Astrocyte (in vitro differentiated cells and primary cell): ENCODE measurements around the gene MAIP1. TPM values are rescaled to one million over a fixed set of nuclear protein-coding genes. Genes with fewer than 3 reads are reported as not detected.

Experiments used
- DNase-seq: peaks from one replicate; pipeline ENCODE4 v3.0.0-alpha.2; 2010; ENCODE audit warnings: low read depth
- FAIRE-seq: peaks from 2 replicates; lab custom pipeline; 2011; peaks lifted over from hg19 to GRCh38; lab: Jason Lieb, UNC
- H2AFZ ChIP-seq: 2 replicates; pipeline ENCODE4 v1.6.0; 2012; ENCODE audit warnings: low read depth, low read length, inconsistent platforms
- H3K27ac ChIP-seq: 2 replicates; pipeline ENCODE4 v1.5.1; 2011; ENCODE audit warnings: low read depth, low read length, inconsistent platforms
- H3K27me3 ChIP-seq: 2 replicates; pipeline ENCODE4 v1.6.0; 2011; ENCODE audit warnings: low read length, inconsistent platforms; ENCODE audit not compliant: insufficient read depth
- H3K36me3 ChIP-seq: 2 replicates; pipeline ENCODE4 v1.5.1; 2011; ENCODE audit warnings: low read length, inconsistent platforms; ENCODE audit not compliant: insufficient read depth
- H3K4me1 ChIP-seq: 2 replicates; pipeline ENCODE4 v1.5.1; 2011; ENCODE audit warnings: low read length, inconsistent platforms; ENCODE audit not compliant: insufficient read depth
- H3K4me2 ChIP-seq: 2 replicates; pipeline ENCODE4 v1.6.0; 2012; ENCODE audit warnings: low read length, inconsistent platforms
- H3K4me3 ChIP-seq: 2 replicates; pipeline ENCODE4 v1.5.1; 2011; ENCODE audit warnings: low read depth, mild to moderate bottlenecking, low read length, inconsistent platforms; ENCODE audit not compliant: insufficient read depth
- H3K79me2 ChIP-seq: 2 replicates; pipeline ENCODE4 v1.6.0; 2012; ENCODE audit warnings: mild to moderate bottlenecking, low read length, inconsistent platforms; ENCODE audit not compliant: insufficient read depth
- H3K9ac ChIP-seq: 2 replicates; pipeline ENCODE4 v1.6.0; 2012; ENCODE audit warnings: mild to moderate bottlenecking, low read length, inconsistent platforms
- H3K9me3 ChIP-seq: 2 replicates; pipeline ENCODE4 v1.5.1; 2012; ENCODE audit warnings: low read depth, mild to moderate bottlenecking, low read length, inconsistent platforms; ENCODE audit not compliant: insufficient read depth
- H4K20me1 ChIP-seq: 2 replicates; pipeline ENCODE4 v1.6.0; 2012; ENCODE audit warnings: low read length, inconsistent platforms; ENCODE audit not compliant: insufficient read depth
- H3K27ac Mint-ChIP-seq: one replicate; pipeline ENCODE4 v1.8.0; 2021; ENCODE audit warnings: mild to moderate bottlenecking, mixed read lengths; ENCODE audit not compliant: unreplicated experiment
- H3K27me3 Mint-ChIP-seq: one replicate; pipeline ENCODE4 v1.8.0; 2021; ENCODE audit warnings: low read depth, mixed read lengths; ENCODE audit not compliant: unreplicated experiment
- H3K36me3 Mint-ChIP-seq: one replicate; pipeline ENCODE4 v1.8.0; 2021; ENCODE audit warnings: low read depth, mixed read lengths; ENCODE audit not compliant: unreplicated experiment
- H3K4me1 Mint-ChIP-seq: one replicate; pipeline ENCODE4 v1.8.0; 2021; ENCODE audit warnings: low read depth, mixed read lengths; ENCODE audit not compliant: unreplicated experiment
- H3K4me3 Mint-ChIP-seq: one replicate; pipeline ENCODE4 v1.8.0; 2021; ENCODE audit warnings: mild to moderate bottlenecking, moderate library complexity, mixed read lengths; ENCODE audit not compliant: unreplicated experiment
- H3K9me3 Mint-ChIP-seq: one replicate; pipeline ENCODE4 v1.8.0; 2021; ENCODE audit warnings: mild to moderate bottlenecking, mixed read lengths; ENCODE audit not compliant: unreplicated experiment
- EZH2 ChIP-seq: IDR thresholded peaks from 2 replicates; pipeline ENCODE4 v1.6.1; 2012; ENCODE audit warnings: mild to moderate bottlenecking, low read length, inconsistent platforms; ENCODE audit not compliant: insufficient read depth
- total RNA-seq: library from RNA; stranded (reverse); gene quantifications from 2 replicates; pipeline ENCODE4 v1.2.1, GENCODE V29; 2021
- TF ChIP-seq, protein P1 (sequence below): IDR thresholded peaks from 2 replicates; pipeline ENCODE4 v1.5.1; 2011; ENCODE audit warnings: low read depth, mild to moderate bottlenecking, inconsistent platforms, low read length, moderate library complexity; ENCODE audit not compliant: insufficient read depth

Gene MAIP1
- total RNA-seq, 1 donor from 2014 or later: 24.4 TPM

DNA sequence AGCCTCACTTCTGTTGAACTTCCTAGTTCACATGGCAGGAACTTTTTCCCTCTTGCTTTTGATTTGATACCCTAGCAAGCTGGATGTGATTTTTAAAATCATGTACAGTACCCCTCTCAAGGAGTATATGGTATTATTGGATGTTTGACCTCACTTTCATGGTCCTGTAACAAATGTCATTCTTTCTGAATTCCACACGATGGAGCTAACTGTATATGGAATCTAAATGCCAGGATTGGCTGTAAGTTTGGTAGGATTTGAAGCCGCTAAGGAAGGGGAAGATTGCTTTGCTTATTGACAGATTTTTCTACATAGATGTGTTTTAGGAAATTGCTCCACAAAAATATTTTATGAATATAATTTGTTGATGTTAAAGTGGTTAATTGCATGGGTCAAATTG is 18.3 kb downstream of the MAIP1 start:
- H3K4me2 ChIP-seq: no peak overlapping the region
- no peaks in the 10 kb centered on the region for H3K9me3 Mint-ChIP-seq
- no peak overlapping the region for H3K4me3 ChIP-seq
- peak; percentile 41 for DNase-seq
- no peak overlapping the region for H3K9ac ChIP-seq
- no peaks in the 10 kb centered on the region for H3K27me3 Mint-ChIP-seq
- H4K20me1 ChIP-seq: no peaks in the 10 kb centered on the region
- TF ChIP-seq EZH2: no peak
- TF ChIP-seq, protein P1, sequence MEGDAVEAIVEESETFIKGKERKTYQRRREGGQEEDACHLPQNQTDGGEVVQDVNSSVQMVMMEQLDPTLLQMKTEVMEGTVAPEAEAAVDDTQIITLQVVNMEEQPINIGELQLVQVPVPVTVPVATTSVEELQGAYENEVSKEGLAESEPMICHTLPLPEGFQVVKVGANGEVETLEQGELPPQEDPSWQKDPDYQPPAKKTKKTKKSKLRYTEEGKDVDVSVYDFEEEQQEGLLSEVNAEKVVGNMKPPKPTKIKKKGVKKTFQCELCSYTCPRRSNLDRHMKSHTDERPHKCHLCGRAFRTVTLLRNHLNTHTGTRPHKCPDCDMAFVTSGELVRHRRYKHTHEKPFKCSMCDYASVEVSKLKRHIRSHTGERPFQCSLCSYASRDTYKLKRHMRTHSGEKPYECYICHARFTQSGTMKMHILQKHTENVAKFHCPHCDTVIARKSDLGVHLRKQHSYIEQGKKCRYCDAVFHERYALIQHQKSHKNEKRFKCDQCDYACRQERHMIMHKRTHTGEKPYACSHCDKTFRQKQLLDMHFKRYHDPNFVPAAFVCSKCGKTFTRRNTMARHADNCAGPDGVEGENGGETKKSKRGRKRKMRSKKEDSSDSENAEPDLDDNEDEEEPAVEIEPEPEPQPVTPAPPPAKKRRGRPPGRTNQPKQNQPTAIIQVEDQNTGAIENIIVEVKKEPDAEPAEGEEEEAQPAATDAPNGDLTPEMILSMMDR: peak; percentile 64
- H3K27me3 ChIP-seq: no peaks in the 10 kb centered on the region
- peaks cover 7% of the 10 kb centered on the region for H3K36me3 ChIP-seq
- no peaks in the 10 kb centered on the region for H3K9me3 ChIP-seq
- H3K79me2 ChIP-seq: no peaks in the 10 kb centered on the region
- peaks cover 15% of the 10 kb centered on the region for H3K4me1 Mint-ChIP-seq
- H3K27ac ChIP-seq: no peak overlapping the region
- no peak overlapping the region for H2AFZ ChIP-seq
- H3K27ac Mint-ChIP-seq: no peak overlapping the region
- peaks cover 5% of the 10 kb centered on the region for H3K4me1 ChIP-seq
- H3K36me3 Mint-ChIP-seq: no peaks in the 10 kb centered on the region
- peak; percentile 26 for FAIRE-seq
- H3K4me3 Mint-ChIP-seq: no peak overlapping the region

DNA sequence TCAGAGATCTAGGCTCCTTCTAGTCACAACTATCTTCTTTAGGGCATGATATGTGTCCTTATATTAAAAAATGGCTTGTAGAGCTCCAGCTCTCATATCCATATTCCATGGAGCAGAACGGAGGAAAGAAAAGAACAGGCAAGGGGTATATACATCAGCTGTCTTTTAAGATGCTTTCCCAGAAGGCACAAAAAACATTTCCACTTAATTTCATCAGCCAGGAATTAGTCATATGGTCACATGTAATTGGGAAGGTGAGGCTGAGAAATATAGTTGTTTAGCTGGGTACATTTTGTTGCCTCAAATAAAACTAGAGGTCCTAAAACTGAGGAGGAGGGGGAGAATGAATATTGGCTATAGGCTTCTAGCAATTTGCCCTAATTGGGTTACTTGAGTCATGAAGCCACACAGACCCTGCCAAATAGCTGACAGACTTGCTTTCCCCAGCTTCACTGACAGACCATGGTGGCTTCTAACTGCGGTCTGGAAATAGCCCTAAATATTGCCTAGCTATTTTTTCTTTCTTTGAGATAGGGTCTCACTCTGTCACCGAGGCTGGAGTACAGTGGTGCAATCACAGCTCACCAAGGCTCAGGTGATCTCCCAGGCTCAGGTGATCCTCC is 20.0 kb downstream of the MAIP1 start:
- Mint-ChIP-seq H3K9me3 (no peaks in the 10 kb centered on the region), H3K36me3 (no peaks in the 10 kb centered on the region), H3K27ac (peak overlapping the region; percentile 67), H3K4me3 (peak overlapping the region; percentile 51), H3K27me3 (no peaks in the 10 kb centered on the region), H3K4me1 (peaks cover 22% of the 10 kb centered on the region)
- H3K4me1 ChIP-seq: peaks cover 9% of the 10 kb centered on the region
- no peak for FAIRE-seq
- H3K27me3 ChIP-seq: no peaks in the 10 kb centered on the region
- no peaks in the 10 kb centered on the region for H4K20me1 ChIP-seq
- H3K9me3 ChIP-seq: no peaks in the 10 kb centered on the region
- no peak overlapping the region for H3K9ac ChIP-seq
- no peak overlapping the region for H3K4me2 ChIP-seq
- H3K4me3 ChIP-seq: no peak overlapping the region
- TF ChIP-seq EZH2: no peak
- TF ChIP-seq, protein P1: no peak
- H3K79me2 ChIP-seq: no peaks in the 10 kb centered on the region
- no peak overlapping the region for H3K27ac ChIP-seq
- no peak overlapping the region for H2AFZ ChIP-seq
- DNase-seq: no peak
- H3K36me3 ChIP-seq: peaks cover 3% of the 10 kb centered on the region

DNA sequence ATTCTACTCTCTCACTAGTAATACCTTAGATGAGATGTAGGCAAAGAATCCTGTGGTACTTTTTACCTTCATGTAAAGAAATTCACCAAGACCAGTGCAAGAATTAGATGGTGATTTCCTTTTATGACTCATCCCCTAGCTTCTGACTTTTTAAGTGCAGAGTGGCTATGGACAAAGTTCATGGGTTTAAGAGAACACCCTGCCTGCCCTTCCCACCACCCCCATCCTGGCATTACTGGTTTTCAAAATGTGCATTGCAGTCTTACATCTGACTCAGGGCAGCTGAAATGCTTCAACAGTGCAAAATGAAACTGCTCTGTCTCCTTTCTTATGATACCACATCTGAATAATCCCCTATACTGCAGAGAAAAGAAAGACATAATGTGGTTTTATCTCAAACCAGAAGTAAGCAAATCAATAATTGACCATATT is 22.6 kb downstream of the MAIP1 start:
- Mint-ChIP-seq H3K9me3 (no peaks in the 10 kb centered on the region), H3K4me3 (peak overlapping the region; percentile 7), H3K27me3 (no peaks in the 10 kb centered on the region), H3K4me1 (peaks cover 30% of the 10 kb centered on the region), H3K27ac (peak overlapping the region; percentile 11), H3K36me3 (no peaks in the 10 kb centered on the region)
- TF ChIP-seq, protein P1: no peak
- TF ChIP-seq EZH2: no peak
- no peak overlapping the region for H3K9ac ChIP-seq
- FAIRE-seq: no peak
- no peak overlapping the region for H3K27ac ChIP-seq
- no peaks in the 10 kb centered on the region for H4K20me1 ChIP-seq
- no peak overlapping the region for H3K4me3 ChIP-seq
- H3K79me2 ChIP-seq: no peaks in the 10 kb centered on the region
- H3K36me3 ChIP-seq: no peaks in the 10 kb centered on the region
- peak overlapping the region; percentile 53 for H3K4me2 ChIP-seq
- no peaks in the 10 kb centered on the region for H3K27me3 ChIP-seq
- peaks cover 9% of the 10 kb centered on the region for H3K4me1 ChIP-seq
- H3K9me3 ChIP-seq: no peaks in the 10 kb centered on the region
- no peak overlapping the region for H2AFZ ChIP-seq
- DNase-seq: peak; percentile 54
